Ishikawa (cell line): Measurements from ENCODE around the gene ASAP2.
A peak's percentile ranks its signal among the peaks of the same experiment; 100 is the strongest.

Experiments
- CEBPB ChIP-seq: IDR thresholded peaks from 2 replicates; pipeline ENCODE4 v1.6.1; 2012
- CREB1 ChIP-seq: IDR thresholded peaks from 2 replicates; pipeline ENCODE4 v1.6.1; 2012; ENCODE audit warnings: low read depth
- EGR1 ChIP-seq: IDR thresholded peaks from 2 replicates; pipeline ENCODE4 v1.6.1; 2012
- EP300 ChIP-seq: IDR thresholded peaks from 2 replicates; pipeline ENCODE4 v1.6.1; 2012; ENCODE audit warnings: borderline replicate concordance
- FOXM1 ChIP-seq: IDR thresholded peaks from 2 replicates; pipeline ENCODE4 v1.6.1; 2012; ENCODE audit warnings: low read depth, borderline replicate concordance
- MAX ChIP-seq: IDR thresholded peaks from 2 replicates; pipeline ENCODE4 v1.6.1; 2012
- NFIC ChIP-seq: IDR thresholded peaks from 2 replicates; pipeline ENCODE4 v1.6.1; 2012
- RAD21 ChIP-seq: IDR thresholded peaks from 2 replicates; pipeline ENCODE4 v1.6.1; 2012; ENCODE audit warnings: low read depth
- REST ChIP-seq: IDR thresholded peaks from 2 replicates; pipeline ENCODE4 v1.6.1; 2012; ENCODE audit warnings: low read depth, mild to moderate bottlenecking
- TAF1 ChIP-seq: IDR thresholded peaks from 2 replicates; pipeline ENCODE4 v1.6.1; 2012; ENCODE audit warnings: low read depth, mild to moderate bottlenecking
- TCF12 ChIP-seq: IDR thresholded peaks from 2 replicates; pipeline ENCODE4 v1.6.1; 2012; ENCODE audit warnings: low read depth
- TEAD4 ChIP-seq: IDR thresholded peaks from 2 replicates; pipeline ENCODE4 v1.6.1; 2012
- USF1 ChIP-seq: IDR thresholded peaks from 2 replicates; pipeline ENCODE4 v1.6.1; 2012
- YY1 ChIP-seq: IDR thresholded peaks from 2 replicates; pipeline ENCODE4 v1.6.1; 2012; ENCODE audit warnings: low read depth
- ZBTB7A ChIP-seq: IDR thresholded peaks from 2 replicates; pipeline ENCODE4 v1.6.1; 2012; ENCODE audit warnings: low read depth

The ASAP2 gene

GRCh38 chr2:9380702-9381628 is 174.4 kb downstream of the ASAP2 start:
- no peak for TF ChIP-seq RAD21
- TF ChIP-seq EGR1: no peak
- peak; percentile 54 for TF ChIP-seq NFIC
- TF ChIP-seq USF1: no peak
- no peak for TF ChIP-seq EP300
- no peak for TF ChIP-seq TCF12
- TF ChIP-seq TEAD4: no peak
- TF ChIP-seq REST: no peak
- TF ChIP-seq MAX: no peak; the same call in 1 of the 2 replicates

DNA sequence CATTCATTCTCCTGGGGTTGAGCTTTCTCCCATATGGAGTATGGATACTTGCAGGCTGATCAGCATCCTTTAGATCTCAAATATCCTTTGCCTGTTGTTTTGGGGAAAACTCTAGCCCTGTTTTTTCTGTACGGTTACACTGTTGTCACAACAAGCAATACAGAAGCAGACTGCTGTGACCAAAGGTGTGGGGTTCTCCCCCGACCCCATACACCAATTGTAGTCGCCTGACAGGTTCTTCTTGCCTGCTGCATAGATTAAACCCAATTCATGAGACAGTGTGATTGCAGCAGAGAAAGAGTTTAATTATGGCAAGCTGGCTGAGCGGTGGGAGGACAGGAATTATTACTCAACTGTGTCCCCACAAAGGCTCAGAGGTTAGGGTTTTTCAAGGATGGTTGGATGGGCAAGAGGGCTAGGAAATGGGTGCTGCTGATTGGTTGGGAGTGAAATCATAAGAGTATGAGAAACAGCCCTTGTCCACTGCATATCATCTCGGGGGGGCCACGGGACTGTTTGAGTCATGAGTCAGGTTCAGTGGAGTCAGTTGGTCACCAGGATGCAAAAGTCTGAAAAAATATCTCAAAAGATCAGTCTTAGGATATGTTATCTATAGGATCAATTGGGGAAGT is 176.1 kb downstream of the ASAP2 start:
- TF ChIP-seq YY1: no peak
- TF ChIP-seq TAF1: no peak
- TF ChIP-seq ZBTB7A: no peak
- no peak for TF ChIP-seq CEBPB
- no peak for TF ChIP-seq TCF12
- TF ChIP-seq EGR1: no peak
- no peak for TF ChIP-seq MAX
- TF ChIP-seq USF1: no peak
- TF ChIP-seq NFIC: no peak

GRCh38 chr2:9384521-9384920 is 177.9 kb downstream of the ASAP2 start:
- TF ChIP-seq RAD21 (no peak), EP300 (no peak), MAX (no peak), USF1 (no peak), REST (no peak), TEAD4 (no peak), EGR1 (no peak), ZBTB7A (no peak), FOXM1 (no peak), CREB1 (no peak), CEBPB (no peak), YY1 (no peak), TAF1 (no peak), NFIC (no peak), TCF12 (no peak)

- TF ChIP-seq EP300: no peak
- TF ChIP-seq CEBPB: no peak
- no peak for TF ChIP-seq TCF12
- TF ChIP-seq TEAD4: peak; percentile 49; the same call in 1 of the 2 replicates
- TF ChIP-seq MAX: 0 out of 2 replicates have a peak, but pooled peaks have one; percentile 39
- no peak for TF ChIP-seq EGR1
- TF ChIP-seq FOXM1: no peak
- TF ChIP-seq REST: no peak
- no peak for TF ChIP-seq CREB1
Measured at GRCh38 chr2:9385841-9386240, 179.2 kb downstream of the ASAP2 start.
